Measurements from ENCODE around the gene NLGN1.

DNA sequence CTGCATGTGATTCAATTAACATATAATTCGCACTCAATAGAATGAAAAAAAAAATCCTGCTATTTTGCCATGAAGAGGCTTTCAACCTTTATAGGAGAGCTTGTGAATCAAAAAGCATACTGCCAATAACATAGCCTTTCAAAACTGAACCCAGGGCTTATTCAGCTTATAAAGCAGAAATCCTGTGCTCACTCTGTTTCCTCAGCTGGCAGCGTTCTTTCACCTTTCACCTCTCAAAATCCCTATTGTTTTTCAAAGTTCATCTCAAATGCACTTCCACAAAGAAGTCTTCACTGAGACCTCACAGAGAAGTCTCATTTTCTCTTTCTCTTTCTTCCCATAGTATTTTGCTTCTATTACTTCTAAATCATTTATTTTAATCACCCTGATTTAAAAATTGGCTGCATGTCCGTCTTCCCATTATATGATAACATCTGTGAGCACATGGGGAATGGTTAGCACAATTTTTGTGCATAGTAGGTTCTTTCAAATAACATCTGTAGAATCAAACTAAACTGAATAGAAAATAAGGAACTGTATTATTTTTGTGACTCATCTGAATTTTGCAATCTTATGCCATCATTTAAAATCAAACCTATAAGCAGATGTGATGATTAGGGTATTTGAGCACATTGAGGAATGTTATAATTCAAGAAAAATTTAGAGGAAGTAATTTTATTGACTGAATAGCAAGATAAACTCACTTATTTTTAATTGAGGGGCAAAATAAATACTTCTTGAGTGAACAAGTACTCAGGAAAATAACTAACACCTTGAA lies 373.4 kb downstream of the NLGN1 start:
- TF ChIP-seq POLR2AphosphoS5 (IDR thresholded peaks at IDR 0.05) (no peak), EP300 (IDR thresholded peaks at IDR 0.05) (no peak)
